ENCODE measurements around the gene FHAD1.

- TF ChIP-seq, protein P1, sequence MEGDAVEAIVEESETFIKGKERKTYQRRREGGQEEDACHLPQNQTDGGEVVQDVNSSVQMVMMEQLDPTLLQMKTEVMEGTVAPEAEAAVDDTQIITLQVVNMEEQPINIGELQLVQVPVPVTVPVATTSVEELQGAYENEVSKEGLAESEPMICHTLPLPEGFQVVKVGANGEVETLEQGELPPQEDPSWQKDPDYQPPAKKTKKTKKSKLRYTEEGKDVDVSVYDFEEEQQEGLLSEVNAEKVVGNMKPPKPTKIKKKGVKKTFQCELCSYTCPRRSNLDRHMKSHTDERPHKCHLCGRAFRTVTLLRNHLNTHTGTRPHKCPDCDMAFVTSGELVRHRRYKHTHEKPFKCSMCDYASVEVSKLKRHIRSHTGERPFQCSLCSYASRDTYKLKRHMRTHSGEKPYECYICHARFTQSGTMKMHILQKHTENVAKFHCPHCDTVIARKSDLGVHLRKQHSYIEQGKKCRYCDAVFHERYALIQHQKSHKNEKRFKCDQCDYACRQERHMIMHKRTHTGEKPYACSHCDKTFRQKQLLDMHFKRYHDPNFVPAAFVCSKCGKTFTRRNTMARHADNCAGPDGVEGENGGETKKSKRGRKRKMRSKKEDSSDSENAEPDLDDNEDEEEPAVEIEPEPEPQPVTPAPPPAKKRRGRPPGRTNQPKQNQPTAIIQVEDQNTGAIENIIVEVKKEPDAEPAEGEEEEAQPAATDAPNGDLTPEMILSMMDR (IDR thresholded peaks at IDR 0.05; ENCODE audit: low read depth, low read length), result no peak
- no peak for TF ChIP-seq EZH2phosphoT487 (IDR thresholded peaks at IDR 0.05; ENCODE audit: low read depth)
Observed at GRCh38 chr1:15418806-15419515, 171.9 kb downstream of the FHAD1 start.
